ENCODE data around the gene CHST8. TPM values are rescaled to one million over a fixed set of nuclear protein-coding genes. Genes with fewer than 3 reads are reported as not detected.

CHST8 gene
- total RNA-seq, 1 donor from 2014 or later, result 26.6 TPM

- Mint-ChIP-seq H3K27ac (no peak overlapping the region), H3K36me3 (no peaks in the 10 kb centered on the region), H3K27me3 (ENCODE audit: low read depth) (peaks cover 45% of the 10 kb centered on the region), H3K4me1 (no peaks in the 10 kb centered on the region), H3K9me3 (no peaks in the 10 kb centered on the region), H3K4me3 (no peak overlapping the region)
- peak in 1 of 2 experiments; percentile 21 for DNase-seq (ENCODE audit: low spot score in 2 of 2, unreplicated experiment in 2 of 2)
- no peak for TF ChIP-seq CTCF (IDR thresholded peaks at IDR 0.05; ENCODE audit: unreplicated experiment)
Observed at GRCh38 chr19:33630880-33631608, 9.3 kb downstream of the CHST8 start.

- no peaks in the 10 kb centered on the region for H3K9me3 Mint-ChIP-seq
Observed at GRCh38 chr19:33631609-33631973, 9.8 kb downstream of the CHST8 start.

GRCh38 chr19:33634361-33635091 is 12.8 kb downstream of the CHST8 start:
- peak in 1 of 2 experiments; percentile 21 for DNase-seq (ENCODE audit: low spot score in 2 of 2, unreplicated experiment in 2 of 2)
- H3K27ac Mint-ChIP-seq, result no peak overlapping the region
- TF ChIP-seq CTCF (IDR thresholded peaks at IDR 0.05; ENCODE audit: unreplicated experiment), result no peak
- H3K4me3 Mint-ChIP-seq, result no peak overlapping the region
- H3K36me3 Mint-ChIP-seq, result no peaks in the 10 kb centered on the region
- no peaks in the 10 kb centered on the region for H3K9me3 Mint-ChIP-seq
- H3K4me1 Mint-ChIP-seq, result peaks cover 18% of the 10 kb centered on the region
- peaks cover 41% of the 10 kb centered on the region for H3K27me3 Mint-ChIP-seq (ENCODE audit: low read depth)

More at GRCh38 chr19:33631609-33631973, 9.8 kb downstream of the CHST8 start:
- Mint-ChIP-seq H3K27ac (no peak overlapping the region), H3K27me3 (ENCODE audit: low read depth) (peaks cover 44% of the 10 kb centered on the region), H3K36me3 (no peaks in the 10 kb centered on the region), H3K4me3 (no peak overlapping the region), H3K4me1 (no peaks in the 10 kb centered on the region)
- DNase-seq (ENCODE audit: low spot score in 2 of 2, unreplicated experiment in 2 of 2), result no peak
- TF ChIP-seq CTCF (IDR thresholded peaks at IDR 0.05; ENCODE audit: unreplicated experiment), result no peak

GRCh38 chr19:33638167-33639034 is 16.6 kb downstream of the CHST8 start:
- DNase-seq (ENCODE audit: low spot score in 2 of 2, unreplicated experiment in 2 of 2), result no peak
- no peaks in the 10 kb centered on the region for H3K9me3 Mint-ChIP-seq
- no peaks in the 10 kb centered on the region for H3K36me3 Mint-ChIP-seq
- H3K4me3 Mint-ChIP-seq, result no peak overlapping the region
- peaks cover 38% of the 10 kb centered on the region for H3K27me3 Mint-ChIP-seq (ENCODE audit: low read depth)
- no peak overlapping the region for H3K27ac Mint-ChIP-seq
- H3K4me1 Mint-ChIP-seq, result peaks cover 18% of the 10 kb centered on the region
- no peak for TF ChIP-seq CTCF (IDR thresholded peaks at IDR 0.05; ENCODE audit: unreplicated experiment)

GRCh38 chr19:33639035-33639681 is 17.4 kb downstream of the CHST8 start:
- Mint-ChIP-seq H3K4me3 (no peak overlapping the region), H3K27ac (no peak overlapping the region), H3K9me3 (no peaks in the 10 kb centered on the region), H3K36me3 (no peaks in the 10 kb centered on the region), H3K27me3 (ENCODE audit: low read depth) (peaks cover 38% of the 10 kb centered on the region), H3K4me1 (peaks cover 18% of the 10 kb centered on the region)
- no peak for DNase-seq (ENCODE audit: low spot score in 2 of 2, unreplicated experiment in 2 of 2)
- no peak for TF ChIP-seq CTCF (IDR thresholded peaks at IDR 0.05; ENCODE audit: unreplicated experiment)

Measured in mesothelial cell of epicardium (in vitro differentiated cells).